Natural killer cell (primary cell): ENCODE measurements around the gene OSGEP. TPM values are rescaled to one million over a fixed set of nuclear protein-coding genes. Genes with fewer than 3 reads are reported as not detected.

ENCODE experiments used
- ATAC-seq, 3 donors: fragments of 150-1000 bp in 2 of 3; fragments of 200-7000 bp in 1 of 3; cut with Tn5 transposase; 1 replicate in 1 of 3; 2 replicates in 2 of 3; pipeline ENCODE4 v1.10.0; 2021; ENCODE audit warnings: mild to moderate bottlenecking in 2 of 3, moderate library complexity in 2 of 3
- DNase-seq, 2 donors: peaks; one replicate each; pipeline versions ENCODE4 v3.0.0 to v3.0.0-alpha.2; 2013 to 2021; ENCODE audit warnings: mixed read lengths in 1 of 2
- H3K27ac ChIP-seq: one replicate; pipeline ENCODE4 v1.5.1; 2013; ENCODE audit warnings: mild to moderate bottlenecking, low read length
- H3K27me3 ChIP-seq: one replicate; pipeline ENCODE4 v1.6.1; 2013; ENCODE audit warnings: low read length; ENCODE audit not compliant: control insufficient read depth, insufficient read depth
- H3K36me3 ChIP-seq: one replicate; pipeline ENCODE4 v1.6.1; 2013; ENCODE audit warnings: low read length; ENCODE audit not compliant: control insufficient read depth, insufficient read depth
- H3K4me1 ChIP-seq: one replicate; pipeline ENCODE4 v1.6.1; 2013; ENCODE audit warnings: low read length; ENCODE audit not compliant: control insufficient read depth, insufficient read depth
- H3K4me3 ChIP-seq: one replicate; pipeline ENCODE4 v1.5.1; 2013; ENCODE audit warnings: low read length
- H3K9me3 ChIP-seq: one replicate; pipeline ENCODE4 v1.6.1; 2013; ENCODE audit warnings: low read length; ENCODE audit not compliant: control insufficient read depth, insufficient read depth
- H3K27ac Mint-ChIP-seq, 2 donors: one replicate each; pipeline ENCODE4 v1.8.0; 2022; ENCODE audit warnings: mild to moderate bottlenecking in 2 of 2, mixed read lengths in 2 of 2, moderate library complexity in 1 of 2
- H3K27me3 Mint-ChIP-seq, 2 donors: one replicate each; pipeline ENCODE4 v1.8.0; 2022; ENCODE audit warnings: low read depth in 2 of 2, mixed read lengths in 2 of 2
- H3K36me3 Mint-ChIP-seq: one replicate; pipeline ENCODE4 v1.8.0; 2022; ENCODE audit warnings: mixed read lengths
- H3K4me1 Mint-ChIP-seq, 2 donors: one replicate each; pipeline ENCODE4 v1.8.0; 2022; ENCODE audit warnings: mixed read lengths in 2 of 2
- H3K4me3 Mint-ChIP-seq: one replicate; pipeline ENCODE4 v1.8.0; 2022; ENCODE audit warnings: mild to moderate bottlenecking, moderate library complexity, mixed read lengths
- H3K9me3 Mint-ChIP-seq, 2 donors: one replicate each; pipeline ENCODE4 v1.8.0; 2022; ENCODE audit warnings: mixed read lengths in 2 of 2
- CTCF ChIP-seq: fragments of 200-600 bp; IDR thresholded peaks from one replicate; pipeline ENCODE4 v1.8.0; 2022; ENCODE audit warnings: antibody characterized with exemption
- WGBS: methylation state at CpG from one replicate; pipeline ENCODE4 v1.1.7; 2013; ENCODE audit warnings: missing lambda C conversion rate; ENCODE audit not compliant: insufficient coverage; 5-methylcytosine and 5-hydroxymethylcytosine counted together
- intact Hi-C: fragments of 100-400 bp; cut with micrococcal nuclease; formaldehyde crosslinking; loops from one replicate; pipeline ENCODE4 v1.14.2; 2022
- total RNA-seq, 4 donors: library from RNA; stranded (reverse); fragments of 120-200 nt in 1 of 4; gene quantifications; one replicate each; pipeline versions ENCODE4 v1.2.3 to v1.2.4, GENCODE V29; 2013 to 2022

OSGEP gene
- total RNA-seq, 3 donors from 2014 or later (not counting 1 experiment from before 2014, with no cell fraction given), result 60.1 to 65.4 (median 63.3) TPM

GRCh38 chr14:20494935-20495766, 40.5 kb upstream of the OSGEP start:
- TF ChIP-seq CTCF, result no peak
- Mint-ChIP-seq H3K4me3 (no peak overlapping the region), H3K27me3 (peaks cover 0 to 3% of the 10 kb centered on the region in 2 donors), H3K9me3 (no peaks in the 10 kb centered on the region), H3K36me3 (no peaks in the 10 kb centered on the region), H3K4me1 (peaks cover 13 to 14% of the 10 kb centered on the region in 2 donors), H3K27ac (no peak overlapping the region)
- Histone ChIP-seq H3K4me1 (peaks cover 6% of the 10 kb centered on the region), H3K36me3 (no peaks in the 10 kb centered on the region), H3K27me3 (no peaks in the 10 kb centered on the region), H3K9me3 (no peaks in the 10 kb centered on the region), H3K4me3 (no peak overlapping the region), H3K27ac (no peak overlapping the region)
- DNase-seq, result no peak
- ATAC-seq, result no peak
- WGBS, result 90% methylated on average over 8 of the region's 8 CpGs
- intact Hi-C loops, result no loop called here

- Histone ChIP-seq H3K36me3 (no peaks in the 10 kb centered on the region), H3K4me1 (peaks cover 14% of the 10 kb centered on the region), H3K27me3 (no peaks in the 10 kb centered on the region), H3K4me3 (no peak overlapping the region), H3K27ac (no peak overlapping the region), H3K9me3 (no peaks in the 10 kb centered on the region)
- DNase-seq (no peak), ATAC-seq (no peak)
- Mint-ChIP-seq H3K4me1 (peaks cover 24 to 25% of the 10 kb centered on the region in 2 donors), H3K36me3 (no peaks in the 10 kb centered on the region), H3K4me3 (no peak overlapping the region), H3K27me3 (peaks cover 0 to 3% of the 10 kb centered on the region in 2 donors), H3K27ac (no peak overlapping the region), H3K9me3 (no peaks in the 10 kb centered on the region)
- intact Hi-C loops, result no loop called here
- WGBS, result no CpG with 5 or more reads among the region's 2 CpGs
- TF ChIP-seq CTCF, result no peak
Observed at GRCh38 chr14:20493634-20494033, 39.0 kb upstream of the OSGEP start.

- Mint-ChIP-seq H3K4me1 (peaks cover 28 to 30% of the 10 kb centered on the region in 2 donors), H3K36me3 (no peaks in the 10 kb centered on the region), H3K27ac (no peak overlapping the region), H3K4me3 (no peak overlapping the region), H3K27me3 (peaks cover 0 to 3% of the 10 kb centered on the region in 2 donors), H3K9me3 (no peaks in the 10 kb centered on the region)
- no peak overlapping the region for H3K27ac ChIP-seq
- H3K36me3 ChIP-seq, result no peaks in the 10 kb centered on the region
- no peak for ATAC-seq
- H3K4me1 ChIP-seq, result peaks cover 20% of the 10 kb centered on the region
- no peak for TF ChIP-seq CTCF
- intact Hi-C loops, result no loop called here
- no peaks in the 10 kb centered on the region for H3K9me3 ChIP-seq
- H3K27me3 ChIP-seq, result no peaks in the 10 kb centered on the region
- WGBS, result 98% methylated on average over 4 of the region's 4 CpGs
- no peak for DNase-seq
- H3K4me3 ChIP-seq, result no peak overlapping the region
Observed at GRCh38 chr14:20492486-20492885, 37.9 kb upstream of the OSGEP start.
